MCF 10A (cell line): ENCODE results near the gene ADD1. TPM values are rescaled to one million over a fixed set of nuclear protein-coding genes. Genes with fewer than 3 reads are reported as not detected.

Source experiments
- BruUV-seq: library from RNA; stranded (reverse); fragments of 400-500 nt; replicated peaks from 2 replicates; lab custom pipeline; 2021; lab: Mats Ljungman, UMichigan
- CTCF ChIA-PET: fragments of 300-600 bp; sonication (Branson Sonifier 250); formaldehyde crosslinking; extraction: SDS; loops from one replicate; lab custom pipeline; 2021; ENCODE audit warnings: antibody characterized with exemption, inconsistent platforms; lab: Yijun Ruan, JAX
- POLR2A ChIA-PET: fragments of 300-600, 350-650 bp; sonication (Branson Sonifier 250); formaldehyde crosslinking; extraction: SDS; loops from one replicate; lab custom pipeline; 2020; ENCODE audit warnings: antibody characterized with exemption, inconsistent platforms; lab: Yijun Ruan, JAX
- DNase-seq: peaks from one replicate; pipeline ENCODE4 v3.0.0-alpha.2; 2018; ENCODE audit not compliant: unreplicated experiment
- H3K27ac Mint-ChIP-seq: one replicate; pipeline ENCODE4 v1.8.0; 2022; ENCODE audit warnings: mild to moderate bottlenecking, low read depth, mixed read lengths; ENCODE audit not compliant: unreplicated experiment
- H3K27me3 Mint-ChIP-seq: one replicate; pipeline ENCODE4 v1.8.0; 2022; ENCODE audit warnings: mixed read lengths; ENCODE audit not compliant: insufficient read depth, unreplicated experiment
- H3K36me3 Mint-ChIP-seq: one replicate; pipeline ENCODE4 v1.8.0; 2022; ENCODE audit warnings: mild to moderate bottlenecking, moderate library complexity, mixed read lengths; ENCODE audit not compliant: insufficient read depth, unreplicated experiment
- H3K4me1 Mint-ChIP-seq: one replicate; pipeline ENCODE4 v1.8.0; 2022; ENCODE audit warnings: mixed read lengths; ENCODE audit not compliant: insufficient read depth, unreplicated experiment
- H3K4me3 Mint-ChIP-seq: one replicate; pipeline ENCODE4 v1.8.0; 2022; ENCODE audit warnings: mild to moderate bottlenecking, moderate library complexity, mixed read lengths; ENCODE audit not compliant: unreplicated experiment
- H3K9me3 Mint-ChIP-seq: one replicate; pipeline ENCODE4 v1.8.0; 2022; ENCODE audit warnings: mixed read lengths; ENCODE audit not compliant: unreplicated experiment
- CTCF ChIP-seq: fragments of 200-600 bp; IDR thresholded peaks from one replicate; pipeline ENCODE4 v1.8.0; 2022; ENCODE audit warnings: antibody characterized with exemption, mild to moderate bottlenecking; ENCODE audit not compliant: unreplicated experiment
- intact Hi-C: fragments of 100-400 bp; cut with micrococcal nuclease; formaldehyde crosslinking; loops from 2 replicates; pipeline ENCODE4 v1.14.1; 2022
- total RNA-seq: library from RNA; stranded (reverse); gene quantifications from 2 replicates; pipeline ENCODE4 v1.2.3, GENCODE V29; 2022

Gene ADD1
- total RNA-seq, 1 experiment from 2014 or later, result 131 TPM

GRCh38 chr4:2924765-2925301 is 81.2 kb downstream of the ADD1 start:
- POLR2A ChIA-PET, result interaction anchor here (0.7 to 1.7 kb wide), 3 partner anchors 11 to 161 kb away, joined by 3 to 4 read pairs (median 3); no protein-coding TSS in a partner anchor
- TF ChIP-seq CTCF, result no peak
- CTCF ChIA-PET, result interaction anchor here (0.7 to 1.0 kb wide), 2 partner anchors 53 to 260 kb away, joined by 3 read pairs; no protein-coding TSS in a partner anchor
- no peak for DNase-seq
- no peaks in the 10 kb centered on the region for H3K27me3 Mint-ChIP-seq
- intact Hi-C loops, result no loop called here
- H3K36me3 Mint-ChIP-seq, result peaks cover 37% of the 10 kb centered on the region
- H3K27ac Mint-ChIP-seq, result no peak overlapping the region
- H3K4me1 Mint-ChIP-seq, result peaks cover 7% of the 10 kb centered on the region
- H3K9me3 Mint-ChIP-seq, result no peaks in the 10 kb centered on the region
- BruUV-seq, result no TSS peak
- no peak overlapping the region for H3K4me3 Mint-ChIP-seq

GRCh38 chr4:2925496-2925895 is 81.9 kb downstream of the ADD1 start:
- Mint-ChIP-seq H3K4me3 (no peak overlapping the region), H3K27ac (no peak overlapping the region), H3K27me3 (no peaks in the 10 kb centered on the region), H3K9me3 (no peaks in the 10 kb centered on the region), H3K36me3 (peaks cover 39% of the 10 kb centered on the region), H3K4me1 (peaks cover 7% of the 10 kb centered on the region)
- DNase-seq, result no peak
- TF ChIP-seq CTCF, result no peak
- ChIA-PET POLR2A (interaction anchor here (0.7 to 1.7 kb wide), 3 partner anchors 11 to 161 kb away, joined by 3 to 4 read pairs (median 3); no protein-coding TSS in a partner anchor), CTCF (interaction anchor here (0.7 to 1.0 kb wide), 2 partner anchors 53 to 260 kb away, joined by 3 read pairs; no protein-coding TSS in a partner anchor)
- intact Hi-C loops, result no loop called here
- BruUV-seq, result no TSS peak

GRCh38 chr4:2925931-2926860 is 82.6 kb downstream of the ADD1 start:
- Mint-ChIP-seq H3K4me3 (no peak overlapping the region), H3K9me3 (no peaks in the 10 kb centered on the region), H3K27ac (no peak overlapping the region), H3K4me1 (peaks cover 7% of the 10 kb centered on the region), H3K36me3 (peaks cover 42% of the 10 kb centered on the region), H3K27me3 (no peaks in the 10 kb centered on the region)
- intact Hi-C loops, result no loop called here
- no TSS peak for BruUV-seq
- TF ChIP-seq CTCF, result no peak
- CTCF ChIA-PET, result interaction anchor here (0.6 to 0.7 kb wide), 3 partner anchors 14 to 709 kb away, joined by 3 read pairs; no protein-coding TSS in a partner anchor
- DNase-seq, result no peak
- POLR2A ChIA-PET, result interaction anchor here (1.3 to 1.7 kb wide), 2 partner anchors 10 to 162 kb away, joined by 3 to 4 read pairs; no protein-coding TSS in a partner anchor
